ENCODE results near the gene ZNF37A. TPM values are rescaled to one million over a fixed set of nuclear protein-coding genes. Genes with fewer than 3 reads are reported as not detected.

Gene ZNF37A
- total and polyA plus RNA-seq, 2 experiments from 2014 or later = 8.7 to 12.2 TPM

DNA sequence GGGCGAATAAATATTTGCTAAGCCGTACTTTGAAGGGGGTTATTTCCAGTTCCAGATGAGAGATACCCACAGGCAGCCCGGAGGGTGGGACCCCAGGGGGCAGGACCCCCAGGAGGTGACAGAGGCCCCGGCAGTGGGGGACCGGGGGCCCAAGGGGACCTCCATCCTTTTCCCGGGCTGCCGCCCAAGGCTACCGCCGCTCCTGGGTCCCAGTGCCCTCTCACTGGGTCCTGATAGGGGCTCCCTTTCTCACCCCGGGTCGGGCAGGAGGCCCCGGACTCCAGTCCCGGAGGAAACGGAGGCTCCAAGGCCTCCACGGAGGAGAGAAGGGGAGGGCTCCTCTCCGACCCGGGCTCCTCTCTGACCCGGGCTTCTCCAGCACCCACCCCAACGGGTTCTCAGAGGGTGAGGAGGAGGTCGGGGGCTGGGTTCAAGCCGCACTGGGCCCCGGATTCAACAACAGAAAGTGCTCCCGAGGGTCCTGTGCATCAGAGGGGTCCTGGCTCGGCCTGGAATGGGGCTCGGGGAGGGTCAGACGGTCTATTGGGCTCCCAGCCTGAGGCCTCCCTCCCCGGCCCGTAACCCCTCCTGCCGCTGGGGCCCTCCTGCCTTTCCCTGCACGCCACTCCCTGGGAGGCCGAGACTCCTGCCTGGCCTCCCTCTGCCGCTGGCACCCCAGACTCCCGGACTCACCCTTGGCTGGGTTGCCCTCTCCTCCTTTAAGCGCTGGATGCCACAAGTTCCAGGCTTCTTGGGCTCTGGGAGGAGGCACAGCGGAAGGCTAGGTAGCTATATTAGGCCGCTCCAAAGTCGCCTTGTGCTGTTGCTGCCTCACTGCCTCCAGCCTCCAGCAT is 62.5 kb downstream of the ZNF37A start (continued):
- TF ChIP-seq CREB1 (CRISPR knock-in tag; IDR thresholded peaks at IDR 0.05; ENCODE audit: low read depth) = no peak
- TF ChIP-seq, protein P1, sequence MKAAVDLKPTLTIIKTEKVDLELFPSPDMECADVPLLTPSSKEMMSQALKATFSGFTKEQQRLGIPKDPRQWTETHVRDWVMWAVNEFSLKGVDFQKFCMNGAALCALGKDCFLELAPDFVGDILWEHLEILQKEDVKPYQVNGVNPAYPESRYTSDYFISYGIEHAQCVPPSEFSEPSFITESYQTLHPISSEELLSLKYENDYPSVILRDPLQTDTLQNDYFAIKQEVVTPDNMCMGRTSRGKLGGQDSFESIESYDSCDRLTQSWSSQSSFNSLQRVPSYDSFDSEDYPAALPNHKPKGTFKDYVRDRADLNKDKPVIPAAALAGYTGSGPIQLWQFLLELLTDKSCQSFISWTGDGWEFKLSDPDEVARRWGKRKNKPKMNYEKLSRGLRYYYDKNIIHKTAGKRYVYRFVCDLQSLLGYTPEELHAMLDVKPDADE (IDR thresholded peaks at IDR 0.05) = no peak
- no peak for TF ChIP-seq EZH2phosphoT487 (IDR thresholded peaks at IDR 0.05; ENCODE audit: unreplicated experiment)
- no peak for TF ChIP-seq JUNB (IDR thresholded peaks at IDR 0.05; ENCODE audit: unreplicated experiment)
- no peak for TF ChIP-seq STAT1 (IDR thresholded peaks at IDR 0.05; ENCODE audit: unreplicated experiment)
- TF ChIP-seq NANOG (IDR thresholded peaks at IDR 0.05; ENCODE audit: borderline replicate concordance) = no peak
- TF ChIP-seq, protein P2, sequence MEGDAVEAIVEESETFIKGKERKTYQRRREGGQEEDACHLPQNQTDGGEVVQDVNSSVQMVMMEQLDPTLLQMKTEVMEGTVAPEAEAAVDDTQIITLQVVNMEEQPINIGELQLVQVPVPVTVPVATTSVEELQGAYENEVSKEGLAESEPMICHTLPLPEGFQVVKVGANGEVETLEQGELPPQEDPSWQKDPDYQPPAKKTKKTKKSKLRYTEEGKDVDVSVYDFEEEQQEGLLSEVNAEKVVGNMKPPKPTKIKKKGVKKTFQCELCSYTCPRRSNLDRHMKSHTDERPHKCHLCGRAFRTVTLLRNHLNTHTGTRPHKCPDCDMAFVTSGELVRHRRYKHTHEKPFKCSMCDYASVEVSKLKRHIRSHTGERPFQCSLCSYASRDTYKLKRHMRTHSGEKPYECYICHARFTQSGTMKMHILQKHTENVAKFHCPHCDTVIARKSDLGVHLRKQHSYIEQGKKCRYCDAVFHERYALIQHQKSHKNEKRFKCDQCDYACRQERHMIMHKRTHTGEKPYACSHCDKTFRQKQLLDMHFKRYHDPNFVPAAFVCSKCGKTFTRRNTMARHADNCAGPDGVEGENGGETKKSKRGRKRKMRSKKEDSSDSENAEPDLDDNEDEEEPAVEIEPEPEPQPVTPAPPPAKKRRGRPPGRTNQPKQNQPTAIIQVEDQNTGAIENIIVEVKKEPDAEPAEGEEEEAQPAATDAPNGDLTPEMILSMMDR (conservative IDR thresholded peaks at IDR 0.05; ENCODE audit: low read depth in 2 of 2) = no peak
- TF ChIP-seq ZNF114 (CRISPR knock-in tag; IDR thresholded peaks at IDR 0.05) = no peak
- TF ChIP-seq, protein P3, sequence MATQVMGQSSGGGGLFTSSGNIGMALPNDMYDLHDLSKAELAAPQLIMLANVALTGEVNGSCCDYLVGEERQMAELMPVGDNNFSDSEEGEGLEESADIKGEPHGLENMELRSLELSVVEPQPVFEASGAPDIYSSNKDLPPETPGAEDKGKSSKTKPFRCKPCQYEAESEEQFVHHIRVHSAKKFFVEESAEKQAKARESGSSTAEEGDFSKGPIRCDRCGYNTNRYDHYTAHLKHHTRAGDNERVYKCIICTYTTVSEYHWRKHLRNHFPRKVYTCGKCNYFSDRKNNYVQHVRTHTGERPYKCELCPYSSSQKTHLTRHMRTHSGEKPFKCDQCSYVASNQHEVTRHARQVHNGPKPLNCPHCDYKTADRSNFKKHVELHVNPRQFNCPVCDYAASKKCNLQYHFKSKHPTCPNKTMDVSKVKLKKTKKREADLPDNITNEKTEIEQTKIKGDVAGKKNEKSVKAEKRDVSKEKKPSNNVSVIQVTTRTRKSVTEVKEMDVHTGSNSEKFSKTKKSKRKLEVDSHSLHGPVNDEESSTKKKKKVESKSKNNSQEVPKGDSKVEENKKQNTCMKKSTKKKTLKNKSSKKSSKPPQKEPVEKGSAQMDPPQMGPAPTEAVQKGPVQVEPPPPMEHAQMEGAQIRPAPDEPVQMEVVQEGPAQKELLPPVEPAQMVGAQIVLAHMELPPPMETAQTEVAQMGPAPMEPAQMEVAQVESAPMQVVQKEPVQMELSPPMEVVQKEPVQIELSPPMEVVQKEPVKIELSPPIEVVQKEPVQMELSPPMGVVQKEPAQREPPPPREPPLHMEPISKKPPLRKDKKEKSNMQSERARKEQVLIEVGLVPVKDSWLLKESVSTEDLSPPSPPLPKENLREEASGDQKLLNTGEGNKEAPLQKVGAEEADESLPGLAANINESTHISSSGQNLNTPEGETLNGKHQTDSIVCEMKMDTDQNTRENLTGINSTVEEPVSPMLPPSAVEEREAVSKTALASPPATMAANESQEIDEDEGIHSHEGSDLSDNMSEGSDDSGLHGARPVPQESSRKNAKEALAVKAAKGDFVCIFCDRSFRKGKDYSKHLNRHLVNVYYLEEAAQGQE (IDR thresholded peaks at IDR 0.05; ENCODE audit: unreplicated experiment) = no peak

DNA sequence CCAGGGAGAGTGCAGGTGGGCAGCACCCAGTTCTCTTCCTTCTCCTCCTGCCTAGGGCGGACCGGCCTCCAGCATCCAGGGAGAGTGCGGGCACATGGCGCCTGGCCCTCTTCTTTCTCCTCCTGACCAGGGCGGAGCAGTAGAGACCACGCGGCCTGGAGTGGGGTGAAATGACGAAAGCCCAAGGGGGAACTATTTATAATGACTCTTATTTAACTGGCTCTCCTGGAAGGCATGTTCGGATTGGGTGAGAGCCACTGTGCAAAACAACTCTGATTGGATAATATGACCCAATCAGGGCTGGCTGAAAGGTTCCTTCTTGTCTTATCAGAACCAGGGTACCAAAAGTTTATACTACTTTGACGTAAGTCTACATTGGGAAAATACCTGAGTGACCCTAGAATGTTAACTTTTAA is 63.1 kb downstream of the ZNF37A start:
- H3K9me3 Mint-ChIP-seq = peaks cover 93% of the 10 kb centered on the region
- H3K36me3 Mint-ChIP-seq (ENCODE audit: low read depth) = peaks cover 31% of the 10 kb centered on the region
- ATAC-seq = no peak
- TF ChIP-seq POLR2AphosphoS5 (IDR thresholded peaks at IDR 0.05; ENCODE audit: low read depth) = no peak
- TF ChIP-seq, protein P2 (conservative IDR thresholded peaks at IDR 0.05; ENCODE audit: low read depth in 2 of 2) = no peak
- TF ChIP-seq, protein P1 (IDR thresholded peaks at IDR 0.05) = no peak

More for the DNA sequence above, 63.1 kb downstream of the ZNF37A start:
- Histone ChIP-seq H3K4me1 (ENCODE audit: insufficient read depth) (no peaks in the 10 kb centered on the region), H3K4me2 (no peak overlapping the region), H4K20me1 (replicated peaks; ENCODE audit: insufficient read depth) (no peaks in the 10 kb centered on the region), H3K36me3 (ENCODE audit: insufficient read depth) (no peaks in the 10 kb centered on the region; the same call in 1 of the 2 replicates), H3F3A (replicated peaks; ENCODE audit: low read depth) (no peaks in the 10 kb centered on the region), H3K4me3 (no peak overlapping the region), H3K27ac (ENCODE audit: low read depth) (no peak overlapping the region), H3K79me2 (replicated peaks; ENCODE audit: insufficient read depth) (no peaks in the 10 kb centered on the region), H3K9me2 (ENCODE audit: insufficient read depth) (no peaks in the 10 kb centered on the region), H2AFZ (no peak overlapping the region), H3K27me3 (ENCODE audit: insufficient read depth) (no peaks in the 10 kb centered on the region)
- DNase-seq (ENCODE audit: low spot score) = no peak
- H3K4me3 Mint-ChIP-seq = no peak overlapping the region
- no peaks in the 10 kb centered on the region for H3K27me3 Mint-ChIP-seq (ENCODE audit: insufficient read depth, low read depth, poor library complexity)
- H3K4me1 Mint-ChIP-seq = no peaks in the 10 kb centered on the region
- no peak overlapping the region for H3K27ac Mint-ChIP-seq

Data from GM23338 (cell line).